PC-9 (cell line): ENCODE measurements around the gene DLGAP1. TPM values are rescaled to one million over a fixed set of nuclear protein-coding genes. Genes with fewer than 3 reads are reported as not detected.

Experiments used
- BruUV-seq: library from RNA; stranded (reverse); fragments of 400-500 nt; replicated peaks from 2 replicates; lab custom pipeline; 2021; lab: Mats Ljungman, UMichigan
- CTCF ChIA-PET: fragments of 300-600 bp; sonication (Branson Sonifier 250); formaldehyde crosslinking; loops from one replicate; lab custom pipeline; 2022; ENCODE audit warnings: antibody characterized with exemption; lab: Charles Lee
- POLR2A ChIA-PET: fragments of 300-600 bp; sonication (Branson Sonifier 250); formaldehyde crosslinking; loops from one replicate; lab custom pipeline; 2022; ENCODE audit warnings: antibody characterized with exemption; ENCODE audit not compliant: unreplicated experiment; lab: Charles Lee
- DNase-seq, 2 experiments: peaks; one replicate each; pipeline versions ENCODE4 v3.0.0 to v3.0.0-alpha.2; 2015 to 2022; ENCODE audit warnings: mixed read lengths in 1 of 2
- H2AFZ ChIP-seq: fragments of 200-600 bp; sonication (generic); 2 replicates; pipeline ENCODE4 v1.8.1; 2017; ENCODE audit warnings: antibody characterized with exemption
- H3F3A ChIP-seq: fragments of 200-600 bp; sonication (generic); 2 replicates; pipeline ENCODE4 v1.8.1; 2017; ENCODE audit warnings: antibody characterized with exemption, mild to moderate bottlenecking, low read depth; ENCODE audit not compliant: insufficient read depth
- H3K27ac ChIP-seq: fragments of 200-600 bp; sonication (generic); 2 replicates; pipeline ENCODE4 v1.6.1; 2016; ENCODE audit warnings: mixed run types
- H3K27me3 ChIP-seq: fragments of 200-600 bp; sonication (generic); 2 replicates; pipeline ENCODE4 v1.6.1; 2016; ENCODE audit warnings: low read depth, mixed run types; ENCODE audit not compliant: insufficient read depth
- H3K36me3 ChIP-seq: fragments of 200-600 bp; sonication (generic); 2 replicates; pipeline ENCODE4 v1.6.1; 2016; ENCODE audit warnings: low read depth, mixed run types
- H3K4me1 ChIP-seq: fragments of 200-600 bp; sonication (generic); replicated peaks from 2 replicates; pipeline ENCODE4 v1.6.1; 2016; ENCODE audit warnings: mixed run types; ENCODE audit not compliant: insufficient read depth
- H3K4me2 ChIP-seq: fragments of 200-600 bp; sonication (generic); 2 replicates; pipeline ENCODE4 v1.6.1; 2017; ENCODE audit warnings: mixed run types
- H3K4me3 ChIP-seq: fragments of 200-600 bp; sonication (generic); 2 replicates; pipeline ENCODE4 v1.6.1; 2016; ENCODE audit warnings: mixed run types
- H3K79me2 ChIP-seq: fragments of 200-600 bp; sonication (generic); 2 replicates; pipeline ENCODE4 v1.6.1; 2017; ENCODE audit warnings: low read depth, mixed run types
- H3K9me2 ChIP-seq: fragments of 200-600 bp; sonication (generic); 2 replicates; pipeline ENCODE4 v1.8.1; 2017; ENCODE audit warnings: mild to moderate bottlenecking; ENCODE audit not compliant: insufficient read depth
- H3K9me3 ChIP-seq: fragments of 200-600 bp; sonication (generic); 2 replicates; pipeline ENCODE4 v1.8.1; 2016; ENCODE audit warnings: low read depth; ENCODE audit not compliant: insufficient read depth
- H4K20me1 ChIP-seq: fragments of 200-600 bp; sonication (generic); 2 replicates; pipeline ENCODE4 v1.8.1; 2017; ENCODE audit not compliant: insufficient read depth
- CTCF ChIP-seq: fragments of 200-600 bp; sonication (generic); conservative IDR thresholded peaks from 2 replicates; pipeline ENCODE4 v1.6.1; 2017; ENCODE audit warnings: mixed run types, antibody characterized with exemption, mild to moderate bottlenecking, moderate library complexity
- EZH2 ChIP-seq: fragments of 200-600 bp; sonication (generic); IDR thresholded peaks from 2 replicates; pipeline ENCODE4 v1.8.0; 2017; ENCODE audit warnings: antibody characterized with exemption, low read depth
- intact Hi-C: fragments of 100-400 bp; cut with micrococcal nuclease; formaldehyde crosslinking; loops from one replicate; pipeline ENCODE4 v1.10.0; 2022; ENCODE audit not compliant: unreplicated experiment
- total RNA-seq: library from RNA; stranded (reverse); gene quantifications from 2 replicates; pipeline ENCODE4 v1.2.3, GENCODE V29; 2021

The DLGAP1 gene
- total RNA-seq, 1 experiment from 2014 or later, result not detected

GRCh38 chr18:3495691-3496430 lies 959.2 kb downstream of the DLGAP1 start:
- intact Hi-C loops, result no loop called here
- Histone ChIP-seq H4K20me1 (no peaks in the 10 kb centered on the region), H3K9me2 (no peaks in the 10 kb centered on the region), H3F3A (no peaks in the 10 kb centered on the region), H2AFZ (no peak overlapping the region), H3K36me3 (no peaks in the 10 kb centered on the region), H3K4me1 (0 out of 2 replicates have a peak, but pooled peaks cover 5% of the 10 kb centered on the region), H3K4me3 (no peak overlapping the region), H3K27ac (no peak overlapping the region), H3K4me2 (no peak overlapping the region), H3K79me2 (no peaks in the 10 kb centered on the region), H3K9me3 (no peaks in the 10 kb centered on the region), H3K27me3 (no peaks in the 10 kb centered on the region)
- ChIA-PET CTCF (no interaction called here), POLR2A (interaction anchor here (0.6 to 0.7 kb wide), 2 partner anchors 99 to 321 kb away, joined by 3 read pairs; no protein-coding TSS in a partner anchor)
- BruUV-seq, result no TSS peak
- TF ChIP-seq CTCF (no peak), EZH2 (no peak)
- DNase-seq, result no peak

- TF ChIP-seq CTCF (no peak), EZH2 (no peak)
- H3K27ac ChIP-seq, result no peak overlapping the region
- DNase-seq, result no peak
- BruUV-seq, result no TSS peak
- H3K36me3 ChIP-seq, result no peaks in the 10 kb centered on the region
- no peaks in the 10 kb centered on the region for H3K27me3 ChIP-seq
- H3K4me1 ChIP-seq, result no peaks in the 10 kb centered on the region
- ChIA-PET CTCF (no interaction called here), POLR2A (no interaction called here)
- no peaks in the 10 kb centered on the region for H4K20me1 ChIP-seq
- intact Hi-C loops, result no loop called here
- H3K79me2 ChIP-seq, result no peaks in the 10 kb centered on the region
- H3F3A ChIP-seq, result no peaks in the 10 kb centered on the region
- H3K4me2 ChIP-seq, result no peak overlapping the region
- H2AFZ ChIP-seq, result no peak overlapping the region
- H3K4me3 ChIP-seq, result no peak overlapping the region
- H3K9me3 ChIP-seq, result no peaks in the 10 kb centered on the region
- H3K9me2 ChIP-seq, result no peaks in the 10 kb centered on the region
Observed at GRCh38 chr18:3494569-3494968, 960.5 kb downstream of the DLGAP1 start.

GRCh38 chr18:3494245-3494526 lies 960.9 kb downstream of the DLGAP1 start:
- Histone ChIP-seq H3K27me3 (no peaks in the 10 kb centered on the region), H4K20me1 (no peaks in the 10 kb centered on the region), H3K4me2 (no peak overlapping the region), H3K9me3 (no peaks in the 10 kb centered on the region), H3K36me3 (no peaks in the 10 kb centered on the region), H3K4me1 (no peaks in the 10 kb centered on the region), H3K4me3 (no peak overlapping the region), H3F3A (no peaks in the 10 kb centered on the region), H3K27ac (no peak overlapping the region), H3K79me2 (no peaks in the 10 kb centered on the region), H3K9me2 (no peaks in the 10 kb centered on the region), H2AFZ (no peak overlapping the region)
- POLR2A ChIA-PET, result no interaction called here
- CTCF ChIA-PET, result no interaction called here
- DNase-seq, result no peak
- intact Hi-C loops, result no loop called here
- TF ChIP-seq EZH2, result no peak
- TF ChIP-seq CTCF, result no peak
- no TSS peak for BruUV-seq
